Lower leg skin (tissue), 3 donors: ENCODE results near the gene EPG5.

Experiments used
- CTCF ChIP-seq, 3 donors: fragments of 450-650 bp; IDR thresholded peaks; one replicate each; pipeline ENCODE4 v1.5.1; 2016; ENCODE audit warnings: antibody characterized with exemption in 3 of 3, mild to moderate bottlenecking in 3 of 3, moderate library complexity in 2 of 3
- POLR2A ChIP-seq, 2 donors: fragments of 450-650 bp; IDR thresholded peaks; one replicate each; pipeline ENCODE4 v1.6.1; 2016 to 2017; ENCODE audit warnings: antibody characterized with exemption in 2 of 2, mild to moderate bottlenecking in 1 of 2, moderate library complexity in 1 of 2

DNA sequence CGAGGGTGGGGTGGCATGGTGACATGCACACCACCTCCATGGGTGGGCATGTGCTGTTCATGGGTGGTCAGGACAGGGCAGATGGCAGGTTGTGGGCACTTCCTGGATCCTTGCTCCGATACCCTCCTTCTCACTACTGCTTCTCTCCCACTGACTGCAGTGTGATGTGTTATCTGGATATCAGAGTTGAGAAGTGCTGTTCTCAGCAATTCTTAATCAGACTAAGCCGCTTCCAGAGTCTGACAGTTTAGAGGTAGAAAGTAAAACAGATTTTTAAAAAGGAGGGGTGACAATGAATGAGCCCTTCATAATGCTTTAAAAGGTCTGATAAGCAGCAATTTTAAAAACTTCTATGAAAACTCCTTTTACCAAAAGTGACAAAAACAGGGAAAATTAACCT is 107.8 kb downstream of the EPG5 start:
- TF ChIP-seq CTCF (IDR thresholded peaks at IDR 0.05) (no peak), POLR2A (IDR thresholded peaks at IDR 0.05) (no peak)
